ENCODE measurements around the gene ANGPTL5. TPM values are rescaled to one million over a fixed set of nuclear protein-coding genes. Genes with fewer than 3 reads are reported as not detected.

Gene ANGPTL5
- total RNA-seq, 5 donors from 2014 or later (not counting 1 experiment from before 2014, with no cell fraction given): not detected

GRCh38 chr11:101917226-101917625, 904 bp upstream of the ANGPTL5 start:
- Mint-ChIP-seq H3K4me3 (no peak overlapping the region), H3K9me3 (no peaks in the 10 kb centered on the region), H3K4me1 (peaks cover 25 to 32% (median 31%) of the 10 kb centered on the region in 3 donors), H3K27ac (no peak overlapping the region), H3K27me3 (no peaks in the 10 kb centered on the region), H3K36me3 (no peaks in the 10 kb centered on the region)
- no peaks in the 10 kb centered on the region for H3K9me3 ChIP-seq
- H3K27me3 ChIP-seq (replicated peaks in 1 of 2; ENCODE audit: control insufficient read depth in 2 of 2, extremely low read depth in 1 of 2, insufficient read depth in 2 of 2, low read length in 1 of 2): no peaks in the 10 kb centered on the region
- H3K4me3 ChIP-seq (ENCODE audit: control insufficient read depth in 1 of 2, extremely low read depth in 1 of 2, low read length in 1 of 2): no peak overlapping the region
- peaks cover 3 to 10% of the 10 kb centered on the region in 2 experiments for H3K4me1 ChIP-seq (ENCODE audit: control insufficient read depth in 1 of 2, extremely low read depth in 1 of 2, insufficient read depth in 2 of 2, low read length in 2 of 2)
- ATAC-seq (replicated peaks in 1 of 4): no peak
- no peak for DNase-seq
- ChIA-PET POLR2A (interaction anchor here in 1 of 2 donors (0.6 kb wide), 1 partner anchor 393 kb away, joined by 6 read pairs; no protein-coding TSS in a partner anchor), CTCF (interaction anchor here in 1 of 2 donors (0.6 kb wide), 1 partner anchor 12 kb away, joined by 5 read pairs; no protein-coding TSS in a partner anchor)
- H3K27ac ChIP-seq (ENCODE audit: low read length): no peak overlapping the region
- H3K36me3 ChIP-seq (ENCODE audit: control insufficient read depth in 2 of 2, extremely low read depth in 1 of 2, insufficient read depth in 1 of 2, low read length in 1 of 2): no peaks in the 10 kb centered on the region

GRCh38 chr11:101915791-101916291, 481 bp downstream of the ANGPTL5 start:
- H3K27ac ChIP-seq (ENCODE audit: low read length): peak overlapping the region; percentile 76
- Mint-ChIP-seq H3K4me3 (peak overlapping the region; percentile 90 to 92 (median 91)), H3K27me3 (no peaks in the 10 kb centered on the region), H3K4me1 (peaks cover 25 to 32% (median 31%) of the 10 kb centered on the region in 3 donors), H3K9me3 (no peaks in the 10 kb centered on the region), H3K36me3 (no peaks in the 10 kb centered on the region), H3K27ac (peak overlapping the region; percentile 84 to 87)
- no peaks in the 10 kb centered on the region for H3K27me3 ChIP-seq (replicated peaks in 1 of 2; ENCODE audit: control insufficient read depth in 2 of 2, extremely low read depth in 1 of 2, insufficient read depth in 2 of 2, low read length in 1 of 2)
- ATAC-seq (replicated peaks in 1 of 4) (no peak), DNase-seq (peak in 1 of 35 experiments; percentile 15)
- H3K9me3 ChIP-seq: no peaks in the 10 kb centered on the region
- POLR2A ChIA-PET: no interaction called here
- no peaks in the 10 kb centered on the region for H3K36me3 ChIP-seq (ENCODE audit: control insufficient read depth in 2 of 2, extremely low read depth in 1 of 2, insufficient read depth in 1 of 2, low read length in 1 of 2)
- WGBS (ENCODE audit: insufficient coverage): 78% methylated on average over 3 of the region's 4 CpGs
- CTCF ChIA-PET: no interaction called here
- no peak overlapping the region for H3K4me3 ChIP-seq (ENCODE audit: control insufficient read depth in 1 of 2, extremely low read depth in 1 of 2, low read length in 1 of 2)
- H3K4me1 ChIP-seq (ENCODE audit: control insufficient read depth in 1 of 2, extremely low read depth in 1 of 2, insufficient read depth in 2 of 2, low read length in 2 of 2): peaks cover 3 to 10% of the 10 kb centered on the region in 2 experiments

DNA sequence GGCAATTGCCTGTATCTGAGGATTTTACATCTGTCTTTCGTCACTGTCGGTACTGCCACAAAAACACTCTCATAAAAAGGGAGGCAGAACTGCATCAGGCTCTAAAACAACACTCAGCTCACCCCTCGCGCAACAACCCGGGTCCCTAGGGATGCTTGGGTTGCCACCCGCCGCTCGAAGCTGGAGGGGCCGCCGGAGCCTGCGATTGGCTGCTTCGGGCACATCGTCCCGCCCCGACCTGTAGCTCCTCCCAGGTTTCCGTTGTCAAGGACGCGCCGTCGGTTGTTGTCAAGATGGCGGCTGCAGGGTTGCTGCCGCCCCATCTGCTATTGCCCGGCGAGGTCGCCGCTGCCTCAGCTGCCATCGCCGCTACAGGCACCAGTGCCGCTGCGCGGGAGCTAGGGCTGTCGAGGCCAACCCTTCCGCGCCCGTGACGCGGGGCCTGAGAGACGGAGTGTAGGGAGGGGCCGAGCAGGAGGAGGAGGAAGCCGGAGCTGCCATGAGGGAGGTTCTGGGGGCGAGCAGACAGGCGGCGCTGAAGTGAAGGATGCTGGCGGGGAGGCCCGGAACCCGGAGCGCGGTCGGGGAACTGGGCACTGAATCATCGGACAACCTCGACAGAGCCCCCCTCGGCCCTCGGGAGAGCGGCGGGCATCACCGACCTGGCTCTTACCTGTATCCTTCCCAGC, 1.4 kb downstream of the ANGPTL5 start, which contains the start of gene CEP126:
Gene CEP126, plus strand, starts transcription at position 273 of the 689 bp plus-strand sequence. Its CDS starts 275 bp downstream, at position 548.
- Histone ChIP-seq H3K9me3 (no peaks in the 10 kb centered on the region), H3K36me3 (ENCODE audit: control insufficient read depth in 2 of 2, extremely low read depth in 1 of 2, insufficient read depth in 1 of 2, low read length in 1 of 2) (no peaks in the 10 kb centered on the region), H3K27me3 (replicated peaks in 1 of 2; ENCODE audit: control insufficient read depth in 2 of 2, extremely low read depth in 1 of 2, insufficient read depth in 2 of 2, low read length in 1 of 2) (no peaks in the 10 kb centered on the region), H3K4me1 (ENCODE audit: control insufficient read depth in 1 of 2, extremely low read depth in 1 of 2, insufficient read depth in 2 of 2, low read length in 2 of 2) (peaks cover 3 to 10% of the 10 kb centered on the region in 2 experiments), H3K27ac (ENCODE audit: low read length) (peak within 1 kb of the TSS; percentile 76), H3K4me3 (ENCODE audit: control insufficient read depth in 1 of 2, extremely low read depth in 1 of 2, low read length in 1 of 2) (peak within 1 kb of the TSS; percentile 51 to 78)
- DNase-seq: peak; percentile 83 to 95 (median 91)
- H3K9me3 Mint-ChIP-seq: no peaks in the 10 kb centered on the region
- POLR2A ChIA-PET: no interaction called here
- WGBS (ENCODE audit: insufficient coverage): under 1% methylated on average over 54 of the region's 56 CpGs
- CTCF ChIA-PET: interaction anchor here (0.6 to 1.2 kb wide), 4 partner anchors 93 to 1195 kb away, joined by 3 to 8 read pairs (median 4); partner anchors contain the start of gene DYNC2H1 (in 2 of the 2)
- peak within 1 kb of the TSS; percentile 84 to 87 for H3K27ac Mint-ChIP-seq
- H3K27me3 Mint-ChIP-seq: peaks cover 0 to 4% of the 10 kb centered on the region in 2 donors
- H3K36me3 Mint-ChIP-seq: no peaks in the 10 kb centered on the region
- H3K4me1 Mint-ChIP-seq: peaks cover 25 to 32% (median 31%) of the 10 kb centered on the region in 3 donors
- ATAC-seq (replicated peaks in 1 of 4): peak; percentile 93 to 96 (median 94)
- peak within 1 kb of the TSS; percentile 90 to 92 (median 91) for H3K4me3 Mint-ChIP-seq

DNA sequence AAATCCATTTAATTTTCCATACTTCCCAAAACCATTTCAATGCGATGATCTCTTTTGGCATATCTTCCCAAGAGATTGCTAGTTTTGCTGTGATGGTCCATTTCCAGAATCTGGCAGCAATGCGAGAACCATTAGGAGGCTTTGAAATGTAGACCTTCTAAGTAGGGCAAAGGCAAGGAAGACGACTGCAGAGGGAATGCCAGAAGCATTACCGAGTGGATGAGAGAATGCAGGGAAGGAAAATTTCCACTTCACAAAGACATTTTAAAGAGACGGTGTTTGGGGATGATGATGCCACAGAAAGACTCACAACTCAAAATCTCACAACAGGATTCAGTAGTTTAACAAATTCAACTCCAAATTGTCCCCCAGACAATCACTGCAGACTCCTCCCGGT, 2.0 kb downstream of the ANGPTL5 start:
- no peak for ATAC-seq (replicated peaks in 1 of 4)
- Histone ChIP-seq H3K9me3 (no peaks in the 10 kb centered on the region), H3K36me3 (ENCODE audit: control insufficient read depth in 2 of 2, extremely low read depth in 1 of 2, insufficient read depth in 1 of 2, low read length in 1 of 2) (no peaks in the 10 kb centered on the region), H3K4me1 (ENCODE audit: control insufficient read depth in 1 of 2, extremely low read depth in 1 of 2, insufficient read depth in 2 of 2, low read length in 2 of 2) (peaks cover 3 to 10% of the 10 kb centered on the region in 2 experiments), H3K27me3 (replicated peaks in 1 of 2; ENCODE audit: control insufficient read depth in 2 of 2, extremely low read depth in 1 of 2, insufficient read depth in 2 of 2, low read length in 1 of 2) (no peaks in the 10 kb centered on the region), H3K27ac (ENCODE audit: low read length) (peak overlapping the region; percentile 76), H3K4me3 (ENCODE audit: control insufficient read depth in 1 of 2, extremely low read depth in 1 of 2, low read length in 1 of 2) (peak overlapping the region; percentile 51 to 78)
- Mint-ChIP-seq H3K9me3 (no peaks in the 10 kb centered on the region), H3K27me3 (peaks cover 0 to 4% of the 10 kb centered on the region in 2 donors), H3K4me3 (peak overlapping the region; percentile 90 to 92 (median 91)), H3K4me1 (peaks cover 25 to 32% (median 31%) of the 10 kb centered on the region in 3 donors), H3K36me3 (no peaks in the 10 kb centered on the region), H3K27ac (peak overlapping the region; percentile 84 to 87)
- ChIA-PET CTCF (interaction anchor here (0.6 to 1.2 kb wide), 4 partner anchors 94 to 1195 kb away, joined by 3 to 8 read pairs (median 4); partner anchors contain the start of gene DYNC2H1 (in 2 of the 2)), POLR2A (no interaction called here)
- DNase-seq: peak in 1 of 35 experiments; percentile 3
- 0% methylated on average over 1 of the region's 6 CpGs for WGBS (ENCODE audit: insufficient coverage)

GRCh38 chr11:101913656-101914055, 2.7 kb downstream of the ANGPTL5 start:
- Histone ChIP-seq H3K4me1 (ENCODE audit: control insufficient read depth in 1 of 2, extremely low read depth in 1 of 2, insufficient read depth in 2 of 2, low read length in 2 of 2) (peaks cover 3 to 10% of the 10 kb centered on the region in 2 experiments), H3K27me3 (replicated peaks in 1 of 2; ENCODE audit: control insufficient read depth in 2 of 2, extremely low read depth in 1 of 2, insufficient read depth in 2 of 2, low read length in 1 of 2) (no peaks in the 10 kb centered on the region), H3K9me3 (no peaks in the 10 kb centered on the region), H3K4me3 (ENCODE audit: control insufficient read depth in 1 of 2, extremely low read depth in 1 of 2, low read length in 1 of 2) (no peak overlapping the region), H3K36me3 (ENCODE audit: control insufficient read depth in 2 of 2, extremely low read depth in 1 of 2, insufficient read depth in 1 of 2, low read length in 1 of 2) (no peaks in the 10 kb centered on the region), H3K27ac (ENCODE audit: low read length) (no peak overlapping the region)
- POLR2A ChIA-PET: no interaction called here
- ATAC-seq (replicated peaks in 1 of 4): no peak
- 67% methylated on average over 1 of the region's 5 CpGs for WGBS (ENCODE audit: insufficient coverage)
- H3K4me1 Mint-ChIP-seq: peaks cover 25 to 32% (median 31%) of the 10 kb centered on the region in 3 donors
- CTCF ChIA-PET: interaction anchor here in 1 of 2 donors (0.9 kb wide), 1 partner anchor 11 kb away, joined by 3 read pairs; no protein-coding TSS in a partner anchor
- H3K4me3 Mint-ChIP-seq: peak overlapping the region; percentile 90 to 92 (median 91)
- H3K27ac Mint-ChIP-seq: no peak overlapping the region
- DNase-seq: no peak
- peaks cover 1 to 4% of the 10 kb centered on the region in 2 donors for H3K27me3 Mint-ChIP-seq
- H3K36me3 Mint-ChIP-seq: no peaks in the 10 kb centered on the region
- no peaks in the 10 kb centered on the region for H3K9me3 Mint-ChIP-seq

DNA sequence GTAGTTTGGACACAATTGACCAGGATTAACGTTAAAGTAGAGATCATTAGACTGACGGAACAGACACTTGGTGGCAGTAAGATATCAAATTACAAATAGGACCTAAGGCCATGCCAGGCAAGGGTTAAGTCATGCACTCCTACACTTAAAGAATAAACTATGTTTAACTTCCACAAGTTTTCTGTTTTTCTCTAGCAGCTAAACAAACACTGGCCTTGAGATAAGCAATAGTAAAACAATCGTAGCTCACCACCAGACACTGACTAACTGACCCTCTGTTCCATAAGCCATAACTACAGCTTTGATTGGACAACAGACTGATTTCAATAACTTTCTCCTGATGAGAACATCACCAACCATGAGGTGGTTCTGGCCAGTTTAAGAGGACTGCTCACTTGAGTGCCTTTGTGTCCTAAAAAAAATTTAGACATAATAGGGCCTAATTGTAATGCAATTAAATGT, 3.5 kb downstream of the ANGPTL5 start:
- POLR2A ChIA-PET: no interaction called here

More for the DNA sequence above, 3.5 kb downstream of the ANGPTL5 start:
- Mint-ChIP-seq H3K4me3 (no peak overlapping the region), H3K27ac (no peak overlapping the region), H3K4me1 (peaks cover 25 to 31% (median 31%) of the 10 kb centered on the region in 3 donors), H3K36me3 (no peaks in the 10 kb centered on the region), H3K27me3 (peaks cover 1 to 4% of the 10 kb centered on the region in 2 donors), H3K9me3 (no peaks in the 10 kb centered on the region)
- Histone ChIP-seq H3K36me3 (ENCODE audit: control insufficient read depth in 2 of 2, extremely low read depth in 1 of 2, insufficient read depth in 1 of 2, low read length in 1 of 2) (no peaks in the 10 kb centered on the region), H3K27ac (ENCODE audit: low read length) (no peak overlapping the region), H3K27me3 (replicated peaks in 1 of 2; ENCODE audit: control insufficient read depth in 2 of 2, extremely low read depth in 1 of 2, insufficient read depth in 2 of 2, low read length in 1 of 2) (no peaks in the 10 kb centered on the region), H3K4me1 (ENCODE audit: control insufficient read depth in 1 of 2, extremely low read depth in 1 of 2, insufficient read depth in 2 of 2, low read length in 2 of 2) (peaks cover 3 to 10% of the 10 kb centered on the region in 2 experiments), H3K4me3 (ENCODE audit: control insufficient read depth in 1 of 2, extremely low read depth in 1 of 2, low read length in 1 of 2) (no peak overlapping the region), H3K9me3 (no peaks in the 10 kb centered on the region)
- ATAC-seq (replicated peaks in 1 of 4): no peak
- no peak for DNase-seq
- WGBS (ENCODE audit: insufficient coverage): 86% methylated on average over 3 of the region's 3 CpGs
- CTCF ChIA-PET: interaction anchor here in 1 of 2 donors (0.9 kb wide), 1 partner anchor 10 kb away, joined by 3 read pairs; no protein-coding TSS in a partner anchor

All from T-cell (primary cell).